DMS 273 (cell line): ENCODE measurements around the gene HSH2D.
A peak's percentile ranks its signal among the peaks of the same experiment; 100 is the strongest.
"Not testable (repeated sequence)": the region's sequence is repeated elsewhere in the genome, so short reads cannot be mapped to it uniquely, and the experiment has no call there.

Experiments
- DNase-seq: peaks from one replicate; lab custom pipeline; 2025; ENCODE audit not compliant: unreplicated experiment; lab: John Stamatoyannopoulos, UW

HSH2D gene

DNA sequence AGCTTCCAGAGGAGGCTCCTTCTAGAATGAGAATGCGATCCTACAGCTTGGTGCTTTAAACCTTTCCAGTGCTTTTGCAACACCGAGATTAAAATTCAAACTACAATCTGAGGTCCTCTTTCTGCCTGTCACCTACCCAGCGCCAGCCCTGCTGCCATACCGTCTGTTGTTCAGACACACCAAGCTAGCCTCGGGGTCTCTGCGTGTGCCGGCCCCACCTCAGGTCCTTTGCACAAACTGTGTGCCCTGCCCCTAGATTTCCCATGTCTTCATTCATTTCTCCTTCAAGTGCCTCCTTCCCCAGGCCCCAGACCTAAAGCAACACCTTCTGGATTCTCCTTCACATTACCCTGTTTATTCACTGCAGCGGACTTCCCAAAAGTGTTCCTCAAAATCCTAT lies 11.1 kb downstream of the HSH2D start:
- DNase-seq, result no peak

DNA sequence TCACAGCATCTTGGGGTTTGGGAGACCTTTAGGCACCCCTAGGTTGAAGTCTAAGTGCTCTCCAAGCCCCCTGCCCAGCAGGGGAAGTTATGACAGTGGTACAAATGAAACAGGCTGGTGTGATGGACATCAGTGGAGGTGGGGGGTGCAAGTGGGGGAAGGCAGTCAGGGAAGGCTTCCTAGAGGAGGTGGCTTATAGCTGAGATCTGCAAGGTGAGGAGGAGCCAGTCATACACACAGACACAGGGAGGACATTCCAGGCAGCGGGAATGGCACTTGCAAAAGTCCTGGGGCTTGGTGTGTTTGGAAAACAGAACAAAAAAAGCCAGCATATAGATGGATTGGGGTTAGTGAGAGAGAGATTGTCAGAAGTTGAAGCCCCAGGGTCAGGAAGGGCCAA lies 11.6 kb downstream of the HSH2D start:
- no peak for DNase-seq

DNA sequence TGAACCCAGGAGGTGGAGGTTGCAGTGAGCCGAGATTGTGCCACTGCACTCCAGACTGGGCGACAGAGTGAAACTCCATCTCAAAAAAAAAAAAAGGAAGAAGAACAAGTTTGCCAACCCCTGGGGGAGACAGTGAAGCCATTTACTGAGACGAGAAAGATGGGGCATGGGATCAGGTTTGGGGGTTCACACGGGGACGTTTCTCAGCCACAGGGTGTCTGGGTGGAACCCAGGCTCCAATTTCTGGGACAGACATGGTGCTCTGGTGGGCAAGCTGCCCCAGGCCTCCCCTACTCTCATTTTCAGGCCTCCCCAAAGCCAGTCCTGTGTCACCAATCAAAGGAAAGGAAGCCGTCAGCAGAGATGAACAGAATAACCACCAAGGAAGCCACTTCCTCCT lies 13.4 kb downstream of the HSH2D start:
- DNase-seq, result no peak

DNA sequence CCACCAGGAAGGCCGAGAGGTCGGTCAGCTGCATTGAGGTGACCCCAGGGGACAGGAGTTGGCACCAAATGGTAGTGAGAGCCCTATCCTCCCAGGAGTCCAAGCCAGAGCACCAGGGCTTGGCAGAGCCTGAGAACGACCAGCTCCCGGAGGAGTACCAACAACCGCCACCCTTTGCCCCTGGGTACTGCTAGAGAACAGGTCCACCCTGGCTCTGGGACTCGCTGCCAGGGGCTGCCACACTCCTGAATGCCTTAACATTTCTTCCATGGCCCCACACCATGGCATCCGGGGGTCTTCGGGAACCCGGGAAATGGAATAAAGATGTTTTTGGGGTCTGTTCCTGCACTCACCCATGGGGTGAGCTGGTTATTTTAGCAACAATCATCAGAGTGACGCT lies 14.1 kb downstream of the HSH2D start:
- DNase-seq, result no peak

DNA sequence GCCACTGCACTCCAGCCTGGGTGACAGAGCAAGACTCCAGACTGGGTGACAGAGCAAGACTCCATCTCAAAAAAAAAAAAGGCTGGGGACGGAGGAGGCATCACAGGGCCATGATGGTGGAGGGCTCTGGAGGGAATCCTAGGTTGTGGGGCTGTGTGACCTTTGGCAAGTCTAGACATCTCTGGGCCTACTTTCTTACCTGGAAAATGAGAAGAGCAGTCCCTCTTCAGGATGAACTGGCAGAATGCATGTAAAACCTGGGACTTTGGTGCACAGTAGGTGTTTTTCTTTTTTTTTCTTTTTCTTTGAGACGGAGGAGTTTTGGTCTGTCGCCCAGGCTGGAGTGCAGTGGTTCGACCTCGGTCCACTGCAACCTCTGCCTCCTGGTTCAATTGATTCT lies 16.2 kb downstream of the HSH2D start:
- no peak for DNase-seq

DNA sequence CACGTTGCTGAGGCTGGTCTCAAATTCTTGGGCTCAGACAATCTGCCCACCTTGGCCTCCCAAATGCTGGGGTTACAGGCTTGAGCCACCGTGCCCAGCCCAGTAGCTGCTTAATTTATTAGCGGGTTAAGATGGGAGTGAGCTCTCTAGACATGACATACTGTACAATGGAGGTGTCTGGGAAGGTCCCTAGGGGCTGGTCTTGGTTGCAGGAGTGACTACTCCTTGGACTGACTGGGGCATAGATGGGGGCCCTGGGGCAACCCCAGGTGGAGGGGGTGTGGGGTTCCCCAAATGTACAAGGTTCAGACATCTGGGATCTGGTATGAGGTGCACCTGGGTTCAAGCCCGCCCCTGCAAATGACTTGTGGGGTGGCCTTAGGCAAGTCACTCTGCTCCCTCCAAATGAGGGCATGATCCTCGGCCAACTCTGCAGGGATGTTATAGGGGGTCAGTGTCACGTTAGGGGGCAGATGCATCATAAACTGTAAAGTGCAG lies 17.0 kb downstream of the HSH2D start:
- no peak for DNase-seq

DNA sequence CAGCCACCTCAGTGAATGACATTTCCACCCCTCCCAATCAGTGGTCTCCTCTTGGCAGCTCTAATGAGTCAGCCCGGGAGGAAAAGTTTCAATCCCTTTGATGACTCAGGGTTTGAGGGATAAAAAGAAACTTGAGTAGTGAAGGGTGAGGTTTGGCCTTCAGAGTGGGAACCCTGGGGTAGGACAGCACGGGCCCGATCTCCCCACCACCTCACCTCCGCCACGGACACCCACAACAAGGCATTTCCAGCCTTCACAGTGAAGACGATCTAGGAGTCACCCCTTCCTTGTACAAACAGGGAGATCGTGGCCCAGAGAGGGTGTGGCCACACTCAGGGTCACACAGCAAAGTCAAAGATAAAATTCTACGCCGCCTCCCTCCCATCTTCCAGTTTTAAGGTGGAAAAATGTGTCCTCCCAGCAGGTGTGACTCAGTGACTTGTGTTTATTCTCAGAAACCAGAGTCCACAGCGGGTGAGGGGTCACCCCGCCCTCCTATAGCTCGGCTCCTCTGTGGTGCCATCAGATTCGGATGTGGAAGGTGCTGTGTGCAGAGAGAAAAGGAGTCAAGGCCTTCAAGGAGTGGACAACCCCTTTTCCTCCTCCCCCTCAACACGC lies 17.6 kb downstream of the HSH2D start:
- no peak for DNase-seq

DNA sequence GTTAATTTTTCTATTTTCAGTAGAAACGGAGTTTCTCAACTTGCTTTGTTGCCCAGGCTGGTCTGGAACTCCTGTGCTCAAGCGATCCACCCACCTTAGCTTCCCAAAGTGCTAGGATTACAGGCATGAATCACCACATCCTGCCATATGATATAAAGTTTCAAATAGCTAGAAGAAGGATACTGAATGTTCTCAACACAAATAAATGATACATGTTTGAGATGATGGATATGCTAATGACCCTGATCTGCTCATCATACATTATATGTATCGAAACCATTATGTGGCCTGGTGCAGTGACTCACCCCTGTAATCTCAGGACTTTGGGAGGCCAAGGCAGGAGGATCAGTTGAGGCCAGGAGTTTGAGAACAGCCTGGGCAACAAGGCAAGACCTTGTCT lies 18.4 kb downstream of the HSH2D start:
- DNase-seq, result no peak

DNA sequence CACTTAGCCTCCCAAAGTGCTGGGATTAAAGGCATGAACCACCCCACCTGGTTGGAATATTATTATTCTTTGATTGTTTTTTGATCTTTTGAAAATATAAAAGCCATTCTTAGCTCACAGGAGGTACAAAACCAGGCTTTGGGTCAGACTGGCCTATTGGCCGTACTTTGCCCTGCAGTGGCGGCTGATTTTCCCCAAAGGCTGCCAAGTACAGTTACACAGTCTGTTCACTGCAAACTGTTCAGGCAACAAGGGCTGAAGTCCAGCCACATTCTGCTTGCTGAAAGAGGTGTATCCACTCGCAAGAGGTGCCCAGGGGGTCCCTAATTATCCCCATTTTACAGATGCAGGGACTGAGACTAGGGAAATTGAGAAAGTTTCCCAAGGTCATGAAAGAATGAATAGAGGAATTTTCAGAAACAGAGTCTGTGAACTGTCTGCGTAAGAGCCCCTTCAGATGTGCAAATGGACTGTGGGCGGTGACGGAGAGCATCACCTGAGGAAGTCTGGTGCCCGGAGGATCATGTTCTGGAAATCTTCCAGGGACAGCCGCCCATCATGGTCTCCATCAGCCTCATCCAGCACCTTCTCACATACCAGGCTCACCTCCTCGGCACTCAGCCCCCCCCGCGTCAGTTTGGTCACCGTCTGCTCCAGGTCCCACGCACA lies 20.9 kb downstream of the HSH2D start:
- no peak for DNase-seq

DNA sequence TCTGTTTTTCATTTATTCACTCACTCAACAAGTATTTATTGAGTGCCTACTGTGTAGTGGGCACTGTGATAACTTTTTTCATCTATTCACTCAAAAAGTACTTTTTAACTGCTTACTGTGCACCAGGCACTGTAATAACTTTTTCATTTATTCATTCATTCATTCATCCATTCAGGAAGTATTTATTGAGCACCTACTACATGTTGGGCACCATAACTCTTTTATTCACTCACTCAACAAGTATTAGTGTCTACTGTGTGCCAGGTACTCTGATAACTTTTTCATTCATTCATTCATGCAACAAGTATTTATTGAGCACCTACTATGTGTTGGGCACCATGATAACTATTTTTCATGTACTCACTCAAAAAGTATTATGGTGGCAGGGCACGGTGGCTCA lies 22.9 kb downstream of the HSH2D start:
- no peak for DNase-seq

DNA sequence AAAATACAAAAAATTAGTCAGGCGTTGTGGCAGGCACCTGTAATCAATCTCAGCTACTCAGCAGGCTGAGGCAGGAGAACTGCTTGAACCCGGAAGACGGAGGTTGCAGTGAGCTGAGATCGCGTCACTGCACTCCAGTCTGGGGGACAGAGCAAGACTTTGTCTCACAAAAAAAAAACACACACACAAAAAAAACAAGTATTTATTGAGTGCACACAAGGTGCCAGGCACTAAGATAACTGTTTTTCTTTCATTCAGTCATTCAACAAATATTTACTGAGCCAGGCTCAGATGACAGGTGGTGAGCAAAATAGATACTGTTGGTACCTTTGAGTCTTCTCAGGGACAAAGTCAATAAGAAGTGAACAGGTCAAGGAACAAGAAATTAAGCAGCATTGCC lies 23.6 kb downstream of the HSH2D start:
- no peak for DNase-seq

DNA sequence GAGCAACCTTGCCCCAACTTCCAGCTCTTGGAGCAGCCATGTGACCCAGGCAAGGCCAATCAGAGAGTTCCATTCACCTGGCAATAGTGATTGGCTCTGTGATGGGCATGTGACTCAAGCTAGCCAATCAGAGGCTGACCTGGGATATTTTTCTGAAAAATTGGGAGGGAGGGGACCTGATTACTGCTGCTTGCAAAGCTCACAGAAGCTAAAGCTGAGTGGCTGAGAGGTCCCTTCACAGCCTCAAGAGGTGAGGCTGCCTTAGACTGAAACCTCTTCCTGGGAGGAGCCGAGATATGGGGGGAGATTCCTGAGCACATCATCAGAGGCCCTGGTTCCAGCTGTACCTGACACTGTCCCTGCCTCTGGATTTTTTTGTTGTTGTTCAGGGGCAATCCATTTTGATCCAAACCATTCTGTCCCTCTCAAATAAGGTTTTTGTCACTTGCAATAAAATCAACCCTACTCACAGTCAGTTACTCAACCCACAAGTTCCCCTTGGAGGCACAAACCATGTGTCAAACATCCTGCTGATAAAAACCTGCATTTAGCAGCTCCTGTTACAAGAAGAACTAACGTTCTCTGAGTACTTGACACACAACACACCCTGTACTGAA lies 25.1 kb downstream of the HSH2D start:
- DNase-seq, result peak; percentile 28

DNA sequence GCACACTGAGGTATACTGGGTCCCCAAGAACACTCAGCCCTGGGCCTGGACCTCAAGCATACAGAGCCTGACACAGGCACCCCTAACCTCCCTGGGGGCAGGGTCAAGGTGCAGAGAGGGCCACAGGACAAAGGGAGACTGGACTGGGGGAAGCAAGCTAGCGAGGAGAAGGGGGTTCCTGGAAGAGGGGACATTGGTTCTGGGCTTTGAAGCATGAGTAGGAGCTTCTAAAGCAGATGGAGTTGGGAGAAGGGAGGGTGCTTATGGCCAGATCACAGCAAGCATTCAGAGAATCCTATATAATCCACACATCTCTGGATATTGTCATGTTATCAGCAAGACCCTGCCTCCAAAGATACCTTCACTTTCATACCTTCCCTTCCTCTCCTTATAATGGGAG lies 26.6 kb downstream of the HSH2D start:
- no peak for DNase-seq

DNA sequence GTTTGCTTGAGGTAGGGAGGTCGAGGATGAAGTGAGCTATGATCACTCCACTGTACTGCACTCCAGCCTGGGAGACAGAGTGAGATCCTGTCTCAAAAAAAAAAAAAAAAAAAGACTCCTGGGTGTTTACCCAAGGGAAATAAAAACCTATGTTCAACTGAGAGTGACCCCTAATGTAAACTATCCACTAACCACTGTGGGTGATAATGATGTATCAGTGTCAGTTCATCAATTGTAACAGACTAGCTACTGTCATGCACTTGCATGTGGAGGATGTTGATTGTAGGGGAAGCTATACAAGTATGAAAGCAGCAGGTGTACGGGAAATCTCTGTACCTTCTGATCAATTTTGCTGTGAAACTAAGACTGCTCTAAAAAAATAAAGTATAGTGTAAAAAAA lies 32.5 kb downstream of the HSH2D start:
- DNase-seq, result no peak

DNA sequence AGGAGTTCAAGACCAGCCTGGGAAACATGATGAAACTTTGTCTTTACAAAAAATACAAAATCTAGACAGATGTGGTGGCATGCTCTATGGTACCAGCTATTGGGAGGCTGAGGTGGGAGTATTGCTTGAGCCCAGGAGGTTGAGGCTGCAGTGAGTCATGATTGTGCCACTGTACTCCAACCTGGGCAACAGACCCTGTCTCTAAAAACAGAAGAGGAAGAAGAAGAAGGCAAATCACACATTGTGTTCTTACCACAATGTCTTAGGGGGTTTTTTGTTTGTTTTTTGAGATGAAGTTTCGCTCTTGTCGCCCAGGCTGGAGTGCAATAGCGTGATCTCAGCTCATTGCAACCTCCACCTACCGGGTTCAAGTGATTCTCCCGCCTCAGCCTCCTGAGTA lies 35.4 kb downstream of the HSH2D start:
- not testable (repeated sequence) for DNase-seq

DNA sequence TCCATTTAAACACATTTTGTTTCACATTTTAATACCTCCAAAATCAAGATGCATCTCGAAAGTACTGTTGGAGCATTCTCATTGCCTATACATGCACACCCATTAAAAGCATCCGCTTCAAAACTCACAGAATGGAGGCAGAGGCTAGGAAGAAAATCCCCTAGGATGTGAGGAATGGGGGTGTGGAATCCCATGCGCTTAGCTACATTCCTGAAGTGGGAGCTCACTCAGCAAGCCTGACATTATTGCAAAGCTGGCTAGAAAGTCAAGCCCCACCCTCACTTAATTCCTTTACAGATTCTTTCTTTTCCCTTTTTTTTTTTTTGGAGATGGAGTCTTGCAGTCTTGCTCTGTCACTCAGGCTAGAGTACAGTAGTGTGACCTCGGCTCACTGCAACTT lies 37.1 kb downstream of the HSH2D start:
- DNase-seq, result no peak

DNA sequence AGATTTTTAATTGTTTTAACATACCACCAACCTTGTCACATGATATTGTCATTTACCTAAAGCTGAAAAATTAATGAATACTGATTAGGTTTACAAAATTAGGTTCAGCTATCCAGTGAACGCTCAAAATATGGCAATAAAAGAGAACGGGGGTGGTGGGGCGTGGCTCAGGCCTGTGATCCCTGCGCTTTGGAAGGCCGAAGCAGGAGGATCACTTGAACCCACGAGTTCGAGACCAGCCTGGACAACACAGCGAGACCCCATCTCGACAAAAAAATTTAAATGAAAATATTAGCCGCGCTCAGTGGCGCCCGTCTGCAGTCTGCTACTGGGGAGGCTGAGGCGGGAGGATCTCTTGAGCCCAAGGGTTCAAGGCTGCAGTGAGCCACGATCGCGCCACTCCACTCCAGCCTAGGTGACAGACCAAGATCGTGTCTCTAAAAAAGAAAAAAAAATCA lies 41.2 kb downstream of the HSH2D start:
- DNase-seq, result no peak

DNA sequence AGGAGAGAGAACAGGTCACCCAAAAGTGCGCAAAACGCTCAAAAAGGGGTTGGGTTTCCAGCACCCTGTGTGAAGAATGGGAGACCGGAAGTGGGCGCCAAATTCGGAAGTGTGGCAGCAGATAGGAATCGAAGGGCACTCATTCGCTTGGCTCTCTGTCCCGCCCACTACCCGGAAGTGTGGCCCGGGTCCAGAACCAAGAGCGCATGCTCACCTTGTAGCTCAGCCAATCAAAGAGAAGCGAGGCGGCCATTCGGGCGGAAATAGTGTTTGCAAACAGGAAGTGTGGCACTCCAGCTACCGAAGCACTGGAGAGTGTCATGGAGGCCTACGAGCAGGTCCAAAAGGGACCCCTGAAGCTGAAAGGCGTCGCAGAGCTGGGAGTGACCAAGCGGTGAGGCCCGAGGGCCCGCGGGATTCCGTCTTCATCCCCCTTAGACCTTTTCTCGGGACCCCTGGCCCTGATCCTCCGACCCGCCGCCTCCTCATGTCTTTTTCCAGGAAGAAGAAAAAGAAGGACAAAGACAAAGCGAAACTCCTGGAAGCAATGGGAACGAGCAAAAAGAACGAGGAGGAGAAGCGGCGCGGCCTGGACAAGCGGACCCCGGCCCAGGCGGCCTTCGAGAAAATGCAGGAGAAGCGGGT lies 41.8 kb downstream of the HSH2D start, which contains the start of gene FAM32A:
Gene FAM32A (plus strand): TSS at position 288 of the 645 bp plus-strand sequence. CDS start 33 bp downstream, at position 321.
- DNase-seq, result peak; percentile 99

DNA sequence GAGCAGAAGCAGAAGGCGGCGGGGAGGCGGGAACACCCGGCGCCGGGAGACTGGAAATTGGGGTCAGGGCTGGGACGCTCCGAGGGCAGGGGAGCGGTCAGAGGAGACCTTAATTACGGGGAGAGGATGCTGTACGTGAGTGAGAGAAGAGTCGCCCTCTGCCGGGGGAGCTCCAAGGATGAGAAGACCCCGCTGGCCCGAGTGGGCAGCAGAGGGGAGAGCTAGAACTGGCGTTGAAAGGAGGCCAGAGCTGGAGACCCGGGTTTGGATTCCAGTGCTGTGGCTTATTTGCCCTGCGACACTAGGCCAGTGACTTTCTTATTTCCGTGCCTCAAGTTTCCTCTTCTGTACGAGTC lies 42.3 kb downstream of the HSH2D start:
- DNase-seq, result peak; percentile 75

DNA sequence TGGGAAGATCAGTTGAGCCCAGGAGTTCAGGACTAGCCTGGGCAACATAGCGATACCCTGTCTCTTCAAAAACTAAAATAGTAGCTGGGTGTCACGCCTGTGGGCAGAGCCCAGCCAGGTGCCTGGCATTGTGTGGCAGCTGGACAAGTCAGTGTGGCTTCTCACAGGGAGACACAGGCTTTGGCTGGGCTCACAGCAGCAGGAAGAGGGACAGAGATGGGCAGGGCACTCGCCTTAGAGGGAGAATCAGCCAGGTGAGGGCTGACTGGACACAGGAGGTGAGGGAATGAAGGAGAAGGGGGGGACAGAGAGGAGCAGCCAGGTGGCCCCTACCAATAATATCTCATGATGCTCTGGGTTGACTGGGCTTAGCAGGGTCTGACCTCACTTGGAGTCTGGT lies 45.0 kb downstream of the HSH2D start:
- DNase-seq, result no peak

DNA sequence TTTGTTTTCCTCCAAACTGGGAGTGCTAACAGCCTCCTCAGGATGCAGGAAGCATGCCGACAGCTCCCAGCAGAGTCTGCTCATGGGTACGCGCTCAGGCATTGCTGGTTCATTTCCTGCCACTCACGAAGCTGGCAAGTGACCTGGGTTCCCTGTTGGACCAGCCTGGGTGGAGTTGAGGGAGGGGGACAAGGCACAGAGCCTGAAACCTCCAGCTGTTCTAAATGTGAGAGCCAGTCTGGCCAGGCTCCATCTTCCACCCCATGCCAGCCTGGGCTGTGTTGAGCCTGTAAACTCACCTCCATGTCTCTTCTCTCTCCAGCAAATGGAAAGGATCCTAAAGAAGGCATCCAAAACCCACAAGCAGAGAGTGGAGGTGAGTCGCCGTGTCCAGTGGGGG lies 46.7 kb downstream of the HSH2D start:
- no peak for DNase-seq

DNA sequence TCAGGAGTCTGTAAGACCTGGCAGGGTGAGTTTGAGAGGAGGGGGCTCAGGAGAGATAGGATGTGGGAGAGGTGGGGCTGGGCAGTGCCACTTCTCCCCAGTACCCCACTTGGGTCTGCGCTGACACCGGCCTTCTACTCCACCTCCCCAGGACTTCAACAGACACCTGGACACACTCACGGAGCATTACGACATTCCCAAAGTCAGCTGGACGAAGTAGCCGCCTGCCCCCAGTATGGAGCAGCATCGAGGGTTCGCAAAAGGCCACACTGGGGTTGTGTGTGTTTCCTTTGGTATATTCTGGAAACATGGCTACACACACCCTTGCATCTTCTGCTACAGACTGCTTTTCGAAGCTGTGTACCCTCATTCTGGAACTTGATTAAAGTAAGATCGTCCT lies 47.3 kb downstream of the HSH2D start:
- no peak for DNase-seq
